Neural cell (in vitro differentiated cells): ENCODE measurements around the gene KDM4C.

Experiments used
- CTCF ChIP-seq: fragments of 450-650 bp; IDR thresholded peaks from 2 replicates; pipeline ENCODE4 v1.5.1; 2014; ENCODE audit warnings: antibody characterized with exemption, mild to moderate bottlenecking, moderate library complexity; ENCODE audit not compliant: poor library complexity, severe bottlenecking
- EP300 ChIP-seq: fragments of 450-650 bp; conservative IDR thresholded peaks from 2 replicates; pipeline ENCODE4 v1.6.1; 2014; ENCODE audit warnings: antibody characterized with exemption, mild to moderate bottlenecking, moderate library complexity; ENCODE audit not compliant: poor library complexity, severe bottlenecking
- EZH2 ChIP-seq: fragments of 200-600, 300-800 bp; shearing (Covaris generic), sonication (generic); IDR thresholded peaks from 2 replicates; pipeline ENCODE4 v1.6.1; 2014; ENCODE audit warnings: antibody characterized with exemption, low read length, borderline replicate concordance, mild to moderate bottlenecking; ENCODE audit not compliant: insufficient read depth, poor library complexity, severe bottlenecking
- MXI1 ChIP-seq: fragments of 450-650 bp; conservative IDR thresholded peaks from 2 replicates; pipeline ENCODE4 v1.6.1; 2014; ENCODE audit warnings: antibody characterized with exemption, mild to moderate bottlenecking; ENCODE audit not compliant: poor library complexity, severe bottlenecking
- POLR2AphosphoS5 ChIP-seq: IDR thresholded peaks from 2 replicates; pipeline ENCODE4 v1.6.1; 2012
- RAD21 ChIP-seq: fragments of 450-650 bp; conservative IDR thresholded peaks from 2 replicates; pipeline ENCODE4 v1.6.1; 2014; ENCODE audit warnings: antibody characterized with exemption, mild to moderate bottlenecking, moderate library complexity
- REST ChIP-seq: IDR thresholded peaks from 2 replicates; pipeline ENCODE4 v1.6.1; 2012; ENCODE audit warnings: borderline replicate concordance
- TAF1 ChIP-seq: IDR thresholded peaks from 2 replicates; pipeline ENCODE4 v1.6.1; 2012; ENCODE audit warnings: low read depth

- no peak for TF ChIP-seq CTCF
- TF ChIP-seq RAD21: no peak
- TF ChIP-seq EP300: no peak
- TF ChIP-seq EZH2: no peak
- no peak for TF ChIP-seq TAF1
- TF ChIP-seq POLR2AphosphoS5: no peak
- no peak for TF ChIP-seq REST
- TF ChIP-seq MXI1: no peak
Measured at GRCh38 chr9:6897207-6897822, 139.5 kb downstream of the KDM4C start.
